K562 (cell line): ENCODE data around the gene TMEM156. TPM values are rescaled to one million over a fixed set of nuclear protein-coding genes. Genes with fewer than 3 reads are reported as not detected.

ENCODE experiments used
- BCOR ChIP-seq: fragments of 450-650 bp; IDR thresholded peaks from 2 replicates; pipeline ENCODE4 v1.6.1; 2016
- BRCA1 ChIP-seq, 2 experiments: fragments of 450-650 bp in 1 of 2; sonication (generic) in 1 of 2; formaldehyde crosslinking in 1 of 2; IDR thresholded peaks; 2 replicates each; pipeline versions ENCODE4 v1.5.0 to v1.6.1; 2017 to 2020; ENCODE audit warnings: mild to moderate bottlenecking in 1 of 2, missing genetic modification reagents in 1 of 2
- JUND ChIP-seq, 2 experiments: IDR thresholded peaks; 2 replicates in 1 of 2; 3 replicates in 1 of 2; pipeline ENCODE4 v1.6.1; 2011; ENCODE audit warnings: borderline replicate concordance in 2 of 2, low read depth in 2 of 2, low read length in 2 of 2, improper control_type of control experiment in 1 of 2, missing biosample characterization in 1 of 2, missing genetic modification characterization in 1 of 2, missing genetic modification reagents in 1 of 2
- MGA ChIP-seq: fragments of 450-650 bp; IDR thresholded peaks from 2 replicates; pipeline ENCODE4 v1.6.1; 2016; ENCODE audit warnings: mild to moderate bottlenecking, moderate library complexity
- POLR2AphosphoS5 ChIP-seq: IDR thresholded peaks from 2 replicates; pipeline ENCODE4 v1.6.1; 2011; ENCODE audit warnings: mild to moderate bottlenecking, low read depth, low read length, moderate library complexity; ENCODE audit not compliant: control insufficient read depth, insufficient read depth
- RCOR1 ChIP-seq, 2 experiments: IDR thresholded peaks; 2 replicates each; pipeline ENCODE4 v1.6.1; 2012; ENCODE audit warnings: low read depth in 2 of 2, low read length in 2 of 2, borderline replicate concordance in 1 of 2, improper control_type of control experiment in 1 of 2
- TEAD2 ChIP-seq: fragments of 450-650 bp; IDR thresholded peaks from 2 replicates; pipeline ENCODE4 v1.6.1; 2016; ENCODE audit warnings: missing genetic modification characterization, control low read depth, missing compliant biosample characterization
- TEAD4 ChIP-seq, 2 experiments: sonication (generic) in 1 of 2; formaldehyde crosslinking in 1 of 2; IDR thresholded peaks; 2 replicates each; pipeline versions ENCODE4 v1.6.1 to v1.8.0; 2012 to 2022; ENCODE audit warnings: borderline replicate concordance in 1 of 2, inconsistent platforms in 1 of 2, low read length in 1 of 2, mild to moderate bottlenecking in 1 of 2, missing genetic modification reagents in 1 of 2
- ZBTB1 ChIP-seq: sonication (generic); formaldehyde crosslinking; IDR thresholded peaks from 2 replicates; pipeline ENCODE4 v1.8.1; 2023; ENCODE audit warnings: missing genetic modification reagents, low read depth, mild to moderate bottlenecking, borderline replicate concordance
- ZNF143 ChIP-seq: sonication (generic); formaldehyde crosslinking; IDR thresholded peaks from 2 replicates; pipeline ENCODE4 v1.9.0; 2022; ENCODE audit warnings: mild to moderate bottlenecking, missing genetic modification reagents
- ZNF174 ChIP-seq: fragments of 250-450 bp; sonication (Bioruptor Pico); IDR thresholded peaks from 2 replicates; pipeline ENCODE4 v1.4.0; 2020; ENCODE audit warnings: mild to moderate bottlenecking
- ZNF395 ChIP-seq: fragments of 200-800 bp; sonication (Bioruptor generic); IDR thresholded peaks from 2 replicates; pipeline ENCODE4 v1.6.1; 2017; ENCODE audit warnings: missing genetic modification characterization, missing compliant biosample characterization
- polyA plus RNA-seq, 8 experiments: library from polyadenylated mRNA; depleted of rRNA in 4 of 8; stranded (reverse) in 5 of 8; unstranded in 3 of 8; fragments of >200 nt; fragmentation: Nextera tagmentation in 2 of 8; fragmentation: Illumina TruSeq in 1 of 8; extraction: Ambion mirVana in 2 of 8; extraction: Trizol in 1 of 8; gene quantifications; 2 replicates each; pipeline versions ENCODE4 v1.2.1 to v1.2.3, GENCODE V29; 2011 to 2014; ENCODE audit warnings: inconsistent platforms in 1 of 8, missing spikeins in 1 of 8
- total RNA-seq, 7 experiments: library from RNA; depleted of rRNA in 6 of 7; stranded (reverse); fragments of >200 nt in 6 of 7; fragmentation: Illumina TruSeq in 2 of 7; extraction: Trizol in 2 of 7; gene quantifications; 2 replicates each; pipeline versions ENCODE4 v1.2.1 to v1.2.3, GENCODE V29; 2011 to 2021; ENCODE audit warnings: low replicate concordance in 1 of 7

TMEM156 gene
- total and polyA plus RNA-seq, 9 of the 15 experiments (the other 6 are each of a cell fraction or from before 2014, with no cell fraction given), result 3.5 to 9.6 (median 6.4) TPM

GRCh38 chr4:39046249-39046648 lies 14.0 kb upstream of the TMEM156 start (continued):
- no peak for TF ChIP-seq MGA
- TF ChIP-seq ZNF143 (CRISPR knock-in tag), result no peak
- TF ChIP-seq ZNF174 (CRISPR knock-in tag), result no peak
- no peak for TF ChIP-seq ZBTB1 (CRISPR knock-in tag)
- TF ChIP-seq TEAD2 (tag), result no peak
- TF ChIP-seq BRCA1 (IDR thresholded peaks at IDR 0.05), result no peak
- TF ChIP-seq BRCA1 (CRISPR knock-in tag; IDR thresholded peaks at IDR 0.05), result no peak
- TF ChIP-seq POLR2AphosphoS5, result no peak
- peak in 1 of 2 experiments; percentile 33; a peak in 1 of 4 replicates for TF ChIP-seq RCOR1 (IDR thresholded peaks at IDR 0.05; ENCODE audit: borderline replicate concordance in 1 of 2, low read depth in 2 of 2, low read length in 2 of 2)
- peak; percentile 88 for TF ChIP-seq JUND (IDR thresholded peaks at IDR 0.05; ENCODE audit: borderline replicate concordance, low read depth, low read length)
- peak; percentile 86; the same call in 2 of the 3 replicates for TF ChIP-seq JUND (tag; IDR thresholded peaks at IDR 0.05; ENCODE audit: borderline replicate concordance, low read depth, low read length)
- TF ChIP-seq TEAD4 (IDR thresholded peaks at IDR 0.05; ENCODE audit: low read length), result no peak
- no peak for TF ChIP-seq TEAD4 (CRISPR knock-in tag; IDR thresholded peaks at IDR 0.05; ENCODE audit: borderline replicate concordance)
- 0 out of 2 replicates have a peak, but pooled peaks have one; percentile 37 for TF ChIP-seq ZNF395 (CRISPR knock-in tag)
- TF ChIP-seq BCOR, result peak; percentile 86
